SK-N-SH (cell line): ENCODE results near the gene TIAM2. TPM values are rescaled to one million over a fixed set of nuclear protein-coding genes. Genes with fewer than 3 reads are reported as not detected.

ENCODE experiments used
- CTCF ChIA-PET: fragments of 300-600, 350-600 bp; formaldehyde crosslinking; extraction: SDS; loops from one replicate; lab custom pipeline; 2021; lab: Yijun Ruan, JAX
- POLR2A ChIA-PET: fragments of 350-600 bp; sonication (Branson Sonifier 250); formaldehyde crosslinking; extraction: SDS; loops from one replicate; lab custom pipeline; 2020; ENCODE audit warnings: antibody characterized with exemption, inconsistent platforms; lab: Yijun Ruan, JAX
- DNase-seq: peaks from one replicate; pipeline ENCODE4 v3.0.0; 2012
- H2AFZ ChIP-seq: fragments of 200-600 bp; sonication (generic); 2 replicates; pipeline ENCODE4 v1.8.1; 2016; ENCODE audit warnings: antibody characterized with exemption, mild to moderate bottlenecking, low read depth
- H3F3A ChIP-seq: fragments of 200-600 bp; sonication (generic); replicated peaks from 2 replicates; pipeline ENCODE3; 2016; ENCODE audit warnings: antibody characterized with exemption, mild to moderate bottlenecking; ENCODE audit not compliant: insufficient read depth
- H3K27ac ChIP-seq, 2 experiments: fragments of 200-500 bp in 1 of 2; fragments of 200-600 bp in 1 of 2; sonication (Bioruptor generic) in 1 of 2; sonication (generic), shearing (Covaris generic) in 1 of 2; 2 replicates each; pipeline versions ENCODE4 v1.5.1 to v1.6.1; 2014 to 2016; ENCODE audit warnings: low read depth in 2 of 2, inconsistent platforms in 1 of 2, low read length in 1 of 2, mild to moderate bottlenecking in 1 of 2, mixed read lengths in 1 of 2
- H3K27me3 ChIP-seq: fragments of 200-600 bp; sonication (generic), shearing (Covaris generic); 2 replicates; pipeline ENCODE4 v1.6.1; 2016; ENCODE audit warnings: mixed run types; ENCODE audit not compliant: insufficient read depth
- H3K36me3 ChIP-seq, 2 experiments: fragments of 200-500 bp in 1 of 2; fragments of 200-600 bp in 1 of 2; sonication (Bioruptor generic) in 1 of 2; sonication (generic) in 1 of 2; replicated peaks in 1 of 2; 2 replicates each; pipeline versions ENCODE3 to v1.5.1; 2014 to 2016; ENCODE audit warnings: low read length in 1 of 2, mild to moderate bottlenecking in 1 of 2; ENCODE audit not compliant: insufficient read depth in 2 of 2, control insufficient read depth in 1 of 2
- H3K4me1 ChIP-seq, 2 experiments: fragments of 200-500 bp in 1 of 2; fragments of 200-600 bp in 1 of 2; sonication (Bioruptor generic) in 1 of 2; sonication (generic), shearing (Covaris generic) in 1 of 2; 2 replicates each; pipeline versions ENCODE4 v1.5.1 to v1.6.1; 2014 to 2016; ENCODE audit warnings: low read depth in 1 of 2, low read length in 1 of 2, mixed run types in 1 of 2; ENCODE audit not compliant: insufficient read depth in 2 of 2, control insufficient read depth in 1 of 2
- H3K4me2 ChIP-seq: fragments of 200-600 bp; sonication (generic), shearing (Covaris generic); 2 replicates; pipeline ENCODE4 v1.6.1; 2017; ENCODE audit warnings: mixed run types
- H3K4me3 ChIP-seq, 2 experiments: fragments of 200-500 bp in 1 of 2; fragments of 200-600 bp in 1 of 2; sonication (Bioruptor generic) in 1 of 2; sonication (generic), shearing (Covaris generic) in 1 of 2; 2 replicates each; pipeline versions ENCODE4 v1.5.1 to v1.8.1; 2014 to 2016; ENCODE audit warnings: low read depth in 2 of 2, inconsistent platforms in 1 of 2, low read length in 1 of 2, mild to moderate bottlenecking in 1 of 2, mixed read lengths in 1 of 2, moderate library complexity in 1 of 2
- H3K79me2 ChIP-seq: fragments of 200-600 bp; sonication (generic); 2 replicates; pipeline ENCODE4 v1.8.1; 2017; ENCODE audit warnings: mild to moderate bottlenecking; ENCODE audit not compliant: insufficient read depth
- H3K9ac ChIP-seq: fragments of 200-600 bp; sonication (generic); 2 replicates; pipeline ENCODE4 v1.6.1; 2017; ENCODE audit warnings: mixed run types
- H3K9me2 ChIP-seq: fragments of 200-600 bp; sonication (generic); 2 replicates; pipeline ENCODE4 v1.6.1; 2017; ENCODE audit warnings: mixed run types
- H3K9me3 ChIP-seq: fragments of 200-600 bp; sonication (generic); 2 replicates; pipeline ENCODE4 v1.6.1; 2017; ENCODE audit warnings: mixed run types, mild to moderate bottlenecking, moderate library complexity
- H4K20me1 ChIP-seq: fragments of 200-600 bp; sonication (generic); 2 replicates; pipeline ENCODE4 v1.6.1; 2017; ENCODE audit warnings: mild to moderate bottlenecking, mixed run types; ENCODE audit not compliant: insufficient read depth
- CHD2 ChIP-seq: fragments of 150-350 bp; IDR thresholded peaks from 2 replicates; pipeline ENCODE4 v1.6.1; 2018; ENCODE audit warnings: low read length; ENCODE audit not compliant: partially characterized antibody
- CTCF ChIP-seq: fragments of 200-600 bp; sonication (generic); IDR thresholded peaks from 2 replicates; pipeline ENCODE4 v1.6.1; 2017; ENCODE audit warnings: antibody characterized with exemption, mild to moderate bottlenecking, moderate library complexity
- EZH2phosphoT487 ChIP-seq: fragments of 200-600 bp; sonication (generic); IDR thresholded peaks from 2 replicates; pipeline ENCODE4 v1.6.1; 2017; ENCODE audit warnings: low read depth, mixed run types, mild to moderate bottlenecking, antibody characterized with exemption, moderate library complexity, borderline replicate concordance
- FOXJ3 ChIP-seq: sonication (generic); formaldehyde crosslinking; IDR thresholded peaks from 2 replicates; pipeline ENCODE4 v1.5.1; 2020; ENCODE audit warnings: mild to moderate bottlenecking, missing genetic modification reagents
- FOXM1 ChIP-seq: IDR thresholded peaks from 2 replicates; pipeline ENCODE4 v1.4.0; 2012; ENCODE audit warnings: low read depth, mild to moderate bottlenecking
- GABPA ChIP-seq: IDR thresholded peaks from 2 replicates; pipeline ENCODE4 v1.4.0; 2012; ENCODE audit warnings: low read depth, mild to moderate bottlenecking
- GATA2 ChIP-seq: sonication (generic); formaldehyde crosslinking; IDR thresholded peaks from 2 replicates; pipeline ENCODE4 v1.5.0; 2020; ENCODE audit warnings: mild to moderate bottlenecking, missing genetic modification reagents
- JUND ChIP-seq: IDR thresholded peaks from 2 replicates; pipeline ENCODE4 v1.4.0; 2012
- MAX ChIP-seq: IDR thresholded peaks from 2 replicates; pipeline ENCODE4 v1.4.0; 2012; ENCODE audit warnings: low read depth
- MEF2A ChIP-seq: IDR thresholded peaks from 2 replicates; pipeline ENCODE4 v1.4.0; 2012; ENCODE audit warnings: low read depth, borderline replicate concordance
- NFIC ChIP-seq: IDR thresholded peaks from 2 replicates; pipeline ENCODE4 v1.4.0; 2012; ENCODE audit warnings: borderline replicate concordance
- RCOR1 ChIP-seq: fragments of 150-350 bp; IDR thresholded peaks from 2 replicates; pipeline ENCODE4 v1.6.1; 2017; ENCODE audit warnings: antibody characterized with exemption, low read length
- RFX5 ChIP-seq: IDR thresholded peaks from 2 replicates; pipeline ENCODE4 v1.6.1; 2012; ENCODE audit warnings: mild to moderate bottlenecking, improper control_type of control experiment, low read length
- SMC3 ChIP-seq: IDR thresholded peaks from 2 replicates; pipeline ENCODE4 v1.6.1; 2012; ENCODE audit warnings: low read depth, low read length, improper control_type of control experiment
- TAF1 ChIP-seq: IDR thresholded peaks from 2 replicates; pipeline ENCODE4 v1.6.1; 2012; ENCODE audit warnings: low read depth, mild to moderate bottlenecking, low read length, moderate library complexity, borderline replicate concordance
- TCF12 ChIP-seq: IDR thresholded peaks from 2 replicates; pipeline ENCODE4 v1.4.0; 2012
- ZBTB33 ChIP-seq: IDR thresholded peaks from 2 replicates; pipeline ENCODE4 v1.4.0; 2012; ENCODE audit warnings: low read depth, borderline replicate concordance
- WGBS: methylation state at CpG from one replicate; pipeline ENCODE4 v1.1.6; 2017; ENCODE audit warnings: low lambda C conversion rate; 5-methylcytosine and 5-hydroxymethylcytosine counted together
- polyA plus RNA-seq, 3 experiments: library from polyadenylated mRNA; depleted of rRNA; stranded (reverse); fragments of >200 nt; gene quantifications; 2 replicates each; pipeline ENCODE4 v1.2.3, GENCODE V29; 2012

Gene TIAM2
- polyA plus RNA-seq, 1 of the 3 experiments (the other 2 are of a cell fraction) = 13.6 TPM

- Histone ChIP-seq H3K9me3 (no peaks in the 10 kb centered on the region), H3K9me2 (no peaks in the 10 kb centered on the region), H3F3A (no peaks in the 10 kb centered on the region), H3K9ac (no peak overlapping the region), H3K4me1 (peaks cover 5 to 9% of the 10 kb centered on the region in 2 experiments; a peak in 2 of 4 replicates), H3K27ac (no peak overlapping the region), H2AFZ (no peak overlapping the region), H3K27me3 (no peaks in the 10 kb centered on the region), H3K79me2 (peaks cover 3% of the 10 kb centered on the region; the same call in 1 of the 2 replicates), H3K36me3 (peaks cover 0 to 4% of the 10 kb centered on the region in 2 experiments), H3K4me2 (no peak overlapping the region), H4K20me1 (no peaks in the 10 kb centered on the region), H3K4me3 (no peak overlapping the region)
- TF ChIP-seq CHD2 (no peak), MEF2A (no peak), RCOR1 (no peak), CTCF (no peak), EZH2phosphoT487 (no peak), FOXJ3 (CRISPR knock-in tag) (no peak)
- ChIA-PET POLR2A (no interaction called here), CTCF (no interaction called here)
- DNase-seq = no peak
- WGBS = 91% methylated on average over 2 of the region's 2 CpGs
Measured at GRCh38 chr6:155141512-155141911, 146.4 kb downstream of the TIAM2 start.

- Histone ChIP-seq H3K79me2 (no peaks in the 10 kb centered on the region), H3K4me2 (peak overlapping the region; percentile 70), H3K4me3 (no peak overlapping the region), H3K27me3 (no peaks in the 10 kb centered on the region), H3K36me3 (peaks cover 0 to 4% of the 10 kb centered on the region in 2 experiments), H3F3A (no peaks in the 10 kb centered on the region), H3K9me2 (no peaks in the 10 kb centered on the region), H3K9ac (no peak overlapping the region), H2AFZ (0 out of 2 replicates have a peak overlapping the region, but pooled peaks have one; percentile 31), H3K4me1 (peaks cover 5 to 9% of the 10 kb centered on the region in 2 experiments; a peak in 2 of 4 replicates), H4K20me1 (no peaks in the 10 kb centered on the region), H3K9me3 (no peaks in the 10 kb centered on the region), H3K27ac (peak overlapping the region; percentile 14 to 63; a peak in 2 of 4 replicates)
- DNase-seq = no peak
- WGBS = 76% methylated on average over 10 of the region's 13 CpGs
- CTCF ChIA-PET = no interaction called here
- TF ChIP-seq FOXJ3 (CRISPR knock-in tag) = no peak
- TF ChIP-seq TCF12 = no peak
- TF ChIP-seq ZBTB33 = no peak
- no peak for TF ChIP-seq RFX5
- TF ChIP-seq TAF1 = no peak
- no peak for TF ChIP-seq MEF2A
- TF ChIP-seq CHD2 = no peak
- no peak for TF ChIP-seq FOXM1
- TF ChIP-seq JUND = no peak
- TF ChIP-seq SMC3 = no peak
- TF ChIP-seq NFIC = no peak
- TF ChIP-seq GABPA = no peak
- no peak for TF ChIP-seq MAX
- no peak for TF ChIP-seq GATA2 (CRISPR knock-in tag)
- POLR2A ChIA-PET = no interaction called here
Measured at GRCh38 chr6:155142168-155143028, 147.3 kb downstream of the TIAM2 start.
